ENCODE data around the gene RGS11. TPM values are rescaled to one million over a fixed set of nuclear protein-coding genes. Genes with fewer than 3 reads are reported as not detected.

Gene RGS11
- total and polyA plus RNA-seq, 2 donors, result 2.4 to 6.9 TPM

GRCh38 chr16:280991-281659, 5.4 kb upstream of the RGS11 start:
- no peak overlapping the region for H3K27ac ChIP-seq (ENCODE audit: low read depth)
- H3K36me3 ChIP-seq (ENCODE audit: insufficient read depth), result no peaks in the 10 kb centered on the region

GRCh38 chr16:280552-280951, 4.8 kb upstream of the RGS11 start, which contains the start of gene ARHGDIG:
ARHGDIG (plus strand) TSS chr16:280591; CDS start chr16:280681, 90 bp downstream.
- Histone ChIP-seq H3K4me3 (ENCODE audit: low read depth, low read length) (peak within 1 kb of the TSS; percentile 35), H3K36me3 (ENCODE audit: insufficient read depth) (no peaks in the 10 kb centered on the region), H3K4me1 (ENCODE audit: insufficient read depth) (no peaks in the 10 kb centered on the region), H3K27ac (ENCODE audit: low read depth) (no peak within 1 kb of the TSS)
- under 1% methylated on average over 54 of the region's 54 CpGs for WGBS
- no peak for DNase-seq (ENCODE audit: extremely low spot score)

More at GRCh38 chr16:280991-281659, 5.4 kb upstream of the RGS11 start:
- 37% methylated on average over 27 of the region's 27 CpGs for WGBS
- no peaks in the 10 kb centered on the region for H3K4me1 ChIP-seq (ENCODE audit: insufficient read depth)
- no peak for DNase-seq (ENCODE audit: extremely low spot score)
- no peak overlapping the region for H3K4me3 ChIP-seq (ENCODE audit: low read depth, low read length)

GRCh38 chr16:280005-280460, 4.3 kb upstream of the RGS11 start:
- Histone ChIP-seq H3K4me3 (ENCODE audit: low read depth, low read length) (peak overlapping the region; percentile 35), H3K27ac (ENCODE audit: low read depth) (no peak overlapping the region), H3K4me1 (ENCODE audit: insufficient read depth) (no peaks in the 10 kb centered on the region), H3K36me3 (ENCODE audit: insufficient read depth) (no peaks in the 10 kb centered on the region)
- WGBS, result 6% methylated on average over 47 of the region's 47 CpGs
- no peak for DNase-seq (ENCODE audit: extremely low spot score)

DNA sequence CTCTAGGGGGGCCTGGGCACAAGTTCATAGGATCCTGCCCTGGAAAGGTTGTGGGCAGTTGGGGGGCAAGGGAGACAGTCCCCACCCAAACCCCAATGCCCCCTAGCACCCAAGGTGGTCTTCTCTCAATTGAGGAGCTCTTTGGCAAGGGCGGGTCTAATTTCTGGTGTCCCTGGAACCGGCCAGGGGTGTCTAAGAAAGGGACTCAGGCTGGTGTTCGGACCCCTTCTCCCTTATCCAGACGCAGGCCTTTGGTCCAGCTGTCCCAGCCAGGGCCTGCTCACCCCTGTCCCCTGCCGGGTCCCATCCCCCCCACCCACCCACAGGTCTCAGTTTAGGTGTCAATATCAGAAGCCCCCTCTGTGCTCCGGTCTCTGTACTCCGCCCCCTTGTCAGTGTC, 3.8 kb upstream of the RGS11 start:
- Histone ChIP-seq H3K27ac (ENCODE audit: low read depth) (no peak overlapping the region), H3K4me1 (ENCODE audit: insufficient read depth) (no peaks in the 10 kb centered on the region), H3K4me3 (ENCODE audit: low read depth, low read length) (no peak overlapping the region), H3K36me3 (ENCODE audit: insufficient read depth) (no peaks in the 10 kb centered on the region)
- DNase-seq (ENCODE audit: extremely low spot score), result no peak
- 69% methylated on average over 7 of the region's 7 CpGs for WGBS

GRCh38 chr16:278863-279366, 3.2 kb upstream of the RGS11 start:
- DNase-seq (ENCODE audit: extremely low spot score), result no peak
- no peaks in the 10 kb centered on the region for H3K36me3 ChIP-seq (ENCODE audit: insufficient read depth)
- no peak overlapping the region for H3K27ac ChIP-seq (ENCODE audit: low read depth)
- H3K4me3 ChIP-seq (ENCODE audit: low read depth, low read length), result no peak overlapping the region
- 57% methylated on average over 6 of the region's 6 CpGs for WGBS
- no peaks in the 10 kb centered on the region for H3K4me1 ChIP-seq (ENCODE audit: insufficient read depth)

- no peak overlapping the region for H3K27ac ChIP-seq (ENCODE audit: low read depth)
These were observed 808 bp upstream of the RGS11 start for GRCh38 chr16:276426-277077.

GRCh38 chr16:275041-275641, 603 bp downstream of the RGS11 start:
- no peaks in the 10 kb centered on the region for H3K36me3 ChIP-seq (ENCODE audit: insufficient read depth)
- H3K4me3 ChIP-seq (ENCODE audit: low read depth, low read length), result peak overlapping the region; percentile 44
- no peak overlapping the region for H3K27ac ChIP-seq (ENCODE audit: low read depth)
- no peaks in the 10 kb centered on the region for H3K4me1 ChIP-seq (ENCODE audit: insufficient read depth)
- no peak for DNase-seq (ENCODE audit: extremely low spot score)
- 2% methylated on average over 58 of the region's 58 CpGs for WGBS

More at GRCh38 chr16:276426-277077, 808 bp upstream of the RGS11 start:
- 83% methylated on average over 20 of the region's 20 CpGs for WGBS
- Histone ChIP-seq H3K4me3 (ENCODE audit: low read depth, low read length) (no peak overlapping the region), H3K36me3 (ENCODE audit: insufficient read depth) (no peaks in the 10 kb centered on the region), H3K4me1 (ENCODE audit: insufficient read depth) (no peaks in the 10 kb centered on the region)
- no peak for DNase-seq (ENCODE audit: extremely low spot score)

GRCh38 chr16:273547-274421, 2.0 kb downstream of the RGS11 start:
- H3K36me3 ChIP-seq (ENCODE audit: insufficient read depth), result no peaks in the 10 kb centered on the region
- H3K4me3 ChIP-seq (ENCODE audit: low read depth, low read length), result no peak overlapping the region
- H3K27ac ChIP-seq (ENCODE audit: low read depth), result no peak overlapping the region
- no peaks in the 10 kb centered on the region for H3K4me1 ChIP-seq (ENCODE audit: insufficient read depth)
- WGBS, result 81% methylated on average over 30 of the region's 30 CpGs
- no peak for DNase-seq (ENCODE audit: extremely low spot score)

- DNase-seq (ENCODE audit: extremely low spot score), result no peak
- H3K36me3 ChIP-seq (ENCODE audit: insufficient read depth), result no peaks in the 10 kb centered on the region
- WGBS, result 74% methylated on average over 36 of the region's 36 CpGs
- H3K27ac ChIP-seq (ENCODE audit: low read depth), result no peak overlapping the region
- H3K4me3 ChIP-seq (ENCODE audit: low read depth, low read length), result no peak overlapping the region
- H3K4me1 ChIP-seq (ENCODE audit: insufficient read depth), result no peaks in the 10 kb centered on the region
These were observed 2.9 kb downstream of the RGS11 start for GRCh38 chr16:272633-273546.

- Histone ChIP-seq H3K36me3 (ENCODE audit: insufficient read depth) (no peaks in the 10 kb centered on the region), H3K27ac (ENCODE audit: low read depth) (no peak overlapping the region), H3K4me3 (ENCODE audit: low read depth, low read length) (no peak overlapping the region), H3K4me1 (ENCODE audit: insufficient read depth) (no peaks in the 10 kb centered on the region)
- WGBS, result 87% methylated on average over 34 of the region's 34 CpGs
- no peak for DNase-seq (ENCODE audit: extremely low spot score)
These were observed 5.1 kb downstream of the RGS11 start for GRCh38 chr16:270381-271255.

GRCh38 chr16:269061-269796, 6.5 kb downstream of the RGS11 start:
- Histone ChIP-seq H3K27ac (ENCODE audit: low read depth) (no peak overlapping the region), H3K4me3 (ENCODE audit: low read depth, low read length) (no peak overlapping the region), H3K4me1 (ENCODE audit: insufficient read depth) (no peaks in the 10 kb centered on the region), H3K36me3 (ENCODE audit: insufficient read depth) (peaks cover 5% of the 10 kb centered on the region)
- DNase-seq (ENCODE audit: extremely low spot score), result no peak
- WGBS, result 76% methylated on average over 24 of the region's 24 CpGs

Data from urinary bladder (tissue), 4 donors.